Body of pancreas (tissue), 4 donors: ENCODE data around the gene PIKFYVE.

Experiments used
- CTCF ChIP-seq, 7 experiments: fragments of 450-650 bp in 4 of 7; fragments of 200-600 bp in 3 of 7; sonication (generic) in 3 of 7; IDR thresholded peaks; one replicate each; pipeline ENCODE4 v1.5.1; 2016 to 2019; ENCODE audit warnings: antibody characterized with exemption in 7 of 7
- POLR2A ChIP-seq, 3 donors: fragments of 450-650 bp; IDR thresholded peaks; one replicate each; pipeline ENCODE4 v1.6.1; 2016; ENCODE audit warnings: antibody characterized with exemption in 3 of 3, mild to moderate bottlenecking in 2 of 3

- TF ChIP-seq POLR2A (IDR thresholded peaks at IDR 0.05): no peak
- TF ChIP-seq CTCF (IDR thresholded peaks at IDR 0.05): no peak
Measured at GRCh38 chr2:208315081-208315788, 49.2 kb downstream of the PIKFYVE start.
